ENCODE results near the gene TRAK1.
A peak's percentile ranks its signal among the peaks of the same experiment; 100 is the strongest.

TRAK1 gene

GRCh38 chr3:42229266-42229941, 138.2 kb downstream of the TRAK1 start:
- peaks cover 0 to 16% (median 0%) of the 10 kb centered on the region in 3 donors for H3K36me3 ChIP-seq
- no peaks in the 10 kb centered on the region for H3K27me3 ChIP-seq
- H3K4me1 ChIP-seq: peaks cover 0 to 23% (median 13%) of the 10 kb centered on the region in 4 donors
- intact Hi-C loops (cut with DNase I; ENCODE audit: low total_unique reads): no loop called here
- TF ChIP-seq CTCF (IDR thresholded peaks at IDR 0.05): no peak
- no peak overlapping the region for H3K4me3 ChIP-seq
- no peaks in the 10 kb centered on the region for H3K9me3 ChIP-seq
- no peak for DNase-seq
- no peak overlapping the region for H3K27ac ChIP-seq

DNA sequence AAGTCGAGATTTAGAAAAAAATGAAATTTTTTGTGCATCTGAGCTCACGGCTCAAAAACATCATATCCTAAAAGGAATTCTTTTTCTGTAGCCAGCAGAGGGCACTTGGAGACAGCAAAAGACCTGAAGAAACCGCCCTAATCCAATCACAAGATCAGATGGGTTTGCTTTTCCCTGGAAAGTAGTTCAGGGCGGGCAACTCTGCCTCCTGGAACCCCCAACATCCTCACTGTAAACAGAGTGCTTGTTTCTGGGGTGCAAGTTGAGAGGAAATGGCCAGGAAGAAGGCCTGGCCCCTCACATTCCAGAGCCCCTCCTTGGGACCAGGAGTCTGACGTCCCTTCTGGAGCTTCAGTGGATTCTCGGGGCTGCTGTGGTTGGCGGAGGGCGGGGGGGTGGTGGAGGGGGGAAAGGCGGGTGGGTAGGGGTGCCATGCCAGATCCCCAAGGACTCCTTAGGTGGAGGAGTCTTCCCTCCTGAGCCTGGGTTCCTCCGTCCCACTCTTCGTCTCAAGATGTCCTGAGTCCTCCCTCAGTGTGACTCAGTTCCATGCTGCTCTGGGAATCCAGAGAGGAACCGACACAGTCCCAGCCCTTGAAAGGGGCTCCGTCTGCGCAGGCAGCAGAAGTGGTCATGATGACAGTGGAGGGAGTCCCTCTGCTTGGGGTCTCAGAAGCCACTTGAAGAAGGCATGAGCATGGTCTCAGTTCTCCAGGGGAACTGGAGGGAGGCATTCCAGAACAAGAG, 139.0 kb downstream of the TRAK1 start:
- no peak for DNase-seq
- Histone ChIP-seq H3K36me3 (peaks cover 0 to 9% (median 0%) of the 10 kb centered on the region in 3 donors), H3K27ac (peak overlapping the region in 1 of 2 donors; percentile 27), H3K27me3 (peaks cover 0 to 3% of the 10 kb centered on the region in 2 donors), H3K4me3 (peak overlapping the region; percentile 16 to 42), H3K9me3 (no peaks in the 10 kb centered on the region), H3K4me1 (peaks cover 0 to 18% (median 11%) of the 10 kb centered on the region in 4 donors)
- intact Hi-C loops (cut with DNase I; ENCODE audit: low total_unique reads): loop anchor here (2.0 to 10.0 kb wide), 2 partner anchors 213 to 315 kb away; no protein-coding TSS in a partner anchor
- peak; percentile 55 to 76 for TF ChIP-seq CTCF (IDR thresholded peaks at IDR 0.05)

DNA sequence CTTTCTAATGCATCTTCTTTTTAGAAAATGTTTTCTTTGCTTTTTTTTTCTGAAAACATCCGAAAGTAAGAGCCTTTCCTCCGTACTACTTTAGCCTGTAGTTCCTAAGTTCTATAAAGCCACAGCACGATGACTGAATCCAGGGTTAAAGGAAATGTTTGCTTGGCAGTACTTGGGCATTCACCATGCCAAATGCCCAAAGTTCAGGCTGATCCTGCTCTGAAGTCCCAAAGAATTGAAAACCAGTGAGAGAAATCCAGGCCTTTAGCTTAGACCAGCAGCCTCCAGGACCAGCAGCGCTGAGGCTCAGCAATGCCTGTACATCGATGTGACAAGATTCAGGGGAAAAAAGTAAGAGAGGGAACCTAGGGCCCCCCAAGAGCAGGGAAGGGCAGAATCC, 139.7 kb downstream of the TRAK1 start:
- Histone ChIP-seq H3K4me3 (no peak overlapping the region), H3K27ac (peak overlapping the region in 1 of 2 donors; percentile 9), H3K36me3 (peaks cover 0 to 4% (median 0%) of the 10 kb centered on the region in 3 donors), H3K4me1 (peaks cover 0 to 17% (median 10%) of the 10 kb centered on the region in 4 donors), H3K27me3 (peaks cover 0 to 6% of the 10 kb centered on the region in 2 donors), H3K9me3 (no peaks in the 10 kb centered on the region)
- intact Hi-C loops (cut with DNase I; ENCODE audit: low total_unique reads): loop anchor here (2.0 to 10.0 kb wide), 2 partner anchors 212 to 314 kb away; no protein-coding TSS in a partner anchor
- DNase-seq: no peak
- TF ChIP-seq CTCF (IDR thresholded peaks at IDR 0.05): no peak

- H3K27me3 ChIP-seq: peaks cover 0 to 10% of the 10 kb centered on the region in 2 donors
- TF ChIP-seq CTCF (IDR thresholded peaks at IDR 0.05): no peak
- H3K27ac ChIP-seq: no peak overlapping the region
- DNase-seq: no peak
- peaks cover 0 to 7% (median 4%) of the 10 kb centered on the region in 4 donors for H3K4me1 ChIP-seq
- no peak overlapping the region for H3K4me3 ChIP-seq
- H3K9me3 ChIP-seq: peaks cover 0 to 13% (median 10%) of the 10 kb centered on the region in 3 donors
- intact Hi-C loops (cut with DNase I; ENCODE audit: low total_unique reads): loop anchor here (10.0 kb wide), 1 partner anchor 309 kb away; no protein-coding TSS in a partner anchor
- no peaks in the 10 kb centered on the region for H3K36me3 ChIP-seq
These were observed 144.4 kb downstream of the TRAK1 start for GRCh38 chr3:42235532-42235931.

GRCh38 chr3:42236611-42237010, 145.5 kb downstream of the TRAK1 start:
- intact Hi-C loops (cut with DNase I; ENCODE audit: low total_unique reads): loop anchor here (10.0 kb wide), 1 partner anchor 308 kb away; no protein-coding TSS in a partner anchor

More at GRCh38 chr3:42236611-42237010, 145.5 kb downstream of the TRAK1 start:
- Histone ChIP-seq H3K27me3 (peaks cover 0 to 10% of the 10 kb centered on the region in 2 donors), H3K36me3 (no peaks in the 10 kb centered on the region), H3K27ac (no peak overlapping the region), H3K4me1 (no peaks in the 10 kb centered on the region), H3K9me3 (peaks cover 0 to 13% (median 10%) of the 10 kb centered on the region in 3 donors), H3K4me3 (no peak overlapping the region)
- no peak for TF ChIP-seq CTCF (IDR thresholded peaks at IDR 0.05)
- DNase-seq: no peak

Data from tibial artery (tissue), 4 donors.